Measurements from ENCODE around the gene GOLGA8F. TPM values are rescaled to one million over a fixed set of nuclear protein-coding genes. Genes with fewer than 3 reads are reported as not detected.

Gene GOLGA8F
- total and polyA plus RNA-seq, 4 donors: not detected

Small RNAs within 50 kb of the gene (microRNA-seq; reads per million reads assigned to microRNA genes)
- gene MIR4509-2: 0 reads per million in 2 donors

Other genes starting within 250 kb of the GOLGA8F start
- 10 to 100 TPM; 66.1 to 70.8 TPM for gene HERC2, start 56.5 kb upstream of the GOLGA8F start, total RNA-seq
- gene HERC2, start 56.5 kb upstream of the GOLGA8F start, polyA plus RNA-seq: 10 to 100 TPM; 21.7 to 29.0 TPM
- not detected for gene GOLGA6L24, start 20.6 kb upstream of the GOLGA8F start, total RNA-seq
- gene GOLGA6L24, start 20.6 kb upstream of the GOLGA8F start, polyA plus RNA-seq: not detected
- gene GOLGA8G, start 154.3 kb downstream of the GOLGA8F start, total RNA-seq: not detected
- gene GOLGA8G, start 154.3 kb downstream of the GOLGA8F start, polyA plus RNA-seq: under 1 TPM in 1 of 2 donors, not detected in 1; 0.13 TPM
- not detected for gene GOLGA6L25, start 174.9 kb downstream of the GOLGA8F start, total RNA-seq
- gene GOLGA6L25, start 174.9 kb downstream of the GOLGA8F start, polyA plus RNA-seq: not detected